ENCODE results near the gene CLNK.

CLNK gene

DNA sequence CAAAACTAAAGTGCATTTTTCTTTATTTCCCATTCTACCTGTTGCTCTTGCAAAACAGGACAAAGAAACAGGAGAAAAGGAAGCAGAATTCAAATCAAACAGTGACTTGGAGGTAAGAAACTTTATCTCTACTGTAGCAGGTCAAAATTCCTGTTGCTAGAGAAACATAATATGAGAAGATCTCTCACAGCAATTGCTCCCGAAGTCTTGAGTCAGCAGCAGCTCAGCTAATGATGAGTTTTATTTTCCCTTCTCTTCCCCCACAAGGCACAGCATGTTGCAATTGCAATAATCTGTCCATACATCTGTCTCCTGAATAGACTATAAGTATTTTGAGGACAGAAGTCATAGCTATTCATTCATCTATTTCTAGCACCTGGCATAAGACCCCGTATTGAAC, 112.7 kb downstream of the CLNK start:
- DNase-seq, result no peak

GRCh38 chr4:10569491-10569890, 115.1 kb downstream of the CLNK start:
- DNase-seq, result no peak

DNA sequence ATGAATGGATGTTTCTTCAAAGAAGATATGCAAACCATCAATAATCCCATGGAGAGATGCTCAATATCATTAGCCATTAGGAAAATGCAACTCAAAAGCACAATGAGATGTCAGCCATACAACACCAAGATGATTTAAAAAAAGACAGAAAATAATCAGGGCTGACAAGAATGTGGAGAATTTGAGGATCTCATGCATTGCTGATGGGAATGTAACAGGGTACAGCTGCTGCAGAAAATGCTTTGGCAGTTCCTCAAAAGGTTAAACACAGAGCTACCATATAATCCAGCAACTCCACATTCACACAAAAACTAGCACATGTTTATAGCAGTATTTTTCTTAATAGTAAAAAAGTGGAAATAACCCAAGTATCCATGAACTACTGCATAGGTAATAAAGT, 116.8 kb downstream of the CLNK start:
- no peak for DNase-seq

DNA sequence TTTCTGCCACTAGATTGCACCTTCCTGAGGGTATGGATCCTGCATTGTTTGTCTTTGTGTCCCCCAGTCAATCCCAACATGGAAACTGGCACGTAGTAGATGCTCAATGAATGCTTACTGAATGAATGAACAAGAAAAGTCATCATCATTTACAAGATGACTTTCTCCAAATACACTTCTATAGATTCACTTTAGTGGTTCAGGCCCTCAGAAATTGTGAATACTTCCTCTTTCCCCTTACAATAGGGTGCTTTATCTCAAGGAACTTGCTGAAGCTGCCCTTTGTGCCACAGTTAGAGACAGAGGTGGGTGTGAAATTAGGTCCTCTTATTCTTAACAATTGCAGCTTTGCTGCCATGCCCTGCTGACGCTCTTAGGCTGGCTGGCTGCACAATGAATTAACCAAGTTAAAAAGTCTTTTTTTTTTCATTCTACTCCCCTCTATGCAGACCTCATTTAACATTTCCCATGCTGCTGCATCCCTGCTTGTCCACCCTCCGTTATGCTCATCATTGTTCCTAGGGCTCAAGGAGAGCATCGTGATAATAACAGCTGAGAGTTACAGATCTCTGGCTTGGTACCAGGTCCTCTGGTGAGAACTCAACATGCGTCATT, 119.3 kb downstream of the CLNK start:
- DNase-seq, result no peak

GRCh38 chr4:10554694-10555093, 129.9 kb downstream of the CLNK start:
- DNase-seq, result no peak

- no peak for DNase-seq
Observed at GRCh38 chr4:10554121-10554520, 130.4 kb downstream of the CLNK start.

- no peak for DNase-seq
Observed at GRCh38 chr4:10552591-10553280, 131.8 kb downstream of the CLNK start.

GRCh38 chr4:10535912-10536311, 148.7 kb downstream of the CLNK start:
- DNase-seq, result no peak

DNA sequence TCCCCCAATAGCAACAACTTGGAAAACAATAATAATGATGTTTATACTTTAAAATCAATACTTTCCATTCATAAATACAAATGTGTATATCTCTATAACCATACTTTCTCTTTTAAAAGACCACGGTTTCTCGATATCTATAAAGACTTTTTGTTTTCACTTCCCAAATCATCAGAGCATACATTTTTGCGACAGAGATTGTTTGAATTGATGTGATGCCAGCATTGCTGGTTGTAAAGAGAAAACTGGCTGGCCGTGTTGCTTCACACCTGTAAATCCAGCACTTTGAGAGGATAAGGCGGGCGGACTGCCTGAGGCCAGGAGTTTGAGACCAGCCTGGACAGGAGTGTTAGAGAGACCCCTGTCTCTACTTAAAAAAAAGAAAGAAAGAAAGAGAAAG, 149.7 kb downstream of the CLNK start:
- DNase-seq, result no peak

DNA sequence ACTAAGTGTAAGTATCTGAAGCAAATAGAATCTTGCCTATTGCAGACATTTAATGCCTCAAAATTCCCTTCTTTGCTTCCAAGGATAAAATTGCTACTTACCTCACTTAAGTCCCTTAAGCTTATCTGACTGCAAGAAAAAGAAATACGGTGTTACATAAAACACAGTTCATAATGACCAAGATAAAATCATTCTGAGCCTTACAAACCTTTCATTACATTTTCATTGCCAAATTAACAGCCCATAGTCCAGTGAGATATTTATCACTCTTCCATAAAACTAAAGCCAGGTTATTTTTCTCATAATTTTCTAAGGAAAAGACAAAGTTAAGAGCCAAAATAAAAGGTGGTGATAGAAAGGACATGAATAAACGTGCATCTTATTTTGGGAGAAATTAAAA, 152.4 kb downstream of the CLNK start:
- DNase-seq, result no peak

GRCh38 chr4:10530137-10530786, 154.3 kb downstream of the CLNK start:
- no peak for DNase-seq

GRCh38 chr4:10529291-10530136, 155.1 kb downstream of the CLNK start:
- no peak for DNase-seq

GRCh38 chr4:10527438-10527837, 157.1 kb downstream of the CLNK start:
- DNase-seq, result no peak

DNA sequence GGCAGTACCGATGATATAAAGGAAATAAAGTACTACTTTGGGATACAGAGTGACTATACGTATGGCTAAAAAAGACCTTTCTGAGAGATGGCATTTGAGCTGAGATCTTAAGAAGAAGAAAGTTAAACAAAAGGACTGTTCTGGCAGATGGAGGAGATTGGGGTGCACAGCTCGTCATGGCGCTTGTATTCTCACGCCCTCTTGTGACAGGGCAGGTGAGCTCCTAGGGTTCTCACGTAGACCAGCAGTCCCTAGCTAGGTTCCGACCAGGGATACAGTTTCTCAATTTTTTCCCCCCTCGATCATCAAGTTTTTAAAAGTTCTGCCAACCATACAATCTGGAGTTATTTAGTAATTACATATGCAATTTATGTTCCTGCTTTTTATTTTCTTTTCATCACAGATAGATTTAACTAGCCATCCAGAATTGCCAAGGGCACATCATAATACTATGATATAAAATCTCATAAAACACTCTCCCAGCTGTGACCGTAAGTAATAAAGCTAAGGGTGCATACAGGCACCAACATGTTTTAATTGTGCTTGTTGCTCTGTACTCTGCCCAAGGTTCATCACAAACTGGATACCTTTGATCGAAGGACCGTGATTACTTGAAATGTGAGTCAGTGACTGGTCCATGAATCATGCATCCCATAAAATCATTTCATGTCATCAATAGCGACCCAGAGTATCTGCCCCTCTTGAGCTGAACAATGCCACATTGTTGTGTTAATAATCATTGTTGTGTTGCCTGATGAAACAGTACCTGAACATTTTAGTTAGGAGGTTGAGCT, 157.9 kb downstream of the CLNK start:
- no peak for DNase-seq

DNA sequence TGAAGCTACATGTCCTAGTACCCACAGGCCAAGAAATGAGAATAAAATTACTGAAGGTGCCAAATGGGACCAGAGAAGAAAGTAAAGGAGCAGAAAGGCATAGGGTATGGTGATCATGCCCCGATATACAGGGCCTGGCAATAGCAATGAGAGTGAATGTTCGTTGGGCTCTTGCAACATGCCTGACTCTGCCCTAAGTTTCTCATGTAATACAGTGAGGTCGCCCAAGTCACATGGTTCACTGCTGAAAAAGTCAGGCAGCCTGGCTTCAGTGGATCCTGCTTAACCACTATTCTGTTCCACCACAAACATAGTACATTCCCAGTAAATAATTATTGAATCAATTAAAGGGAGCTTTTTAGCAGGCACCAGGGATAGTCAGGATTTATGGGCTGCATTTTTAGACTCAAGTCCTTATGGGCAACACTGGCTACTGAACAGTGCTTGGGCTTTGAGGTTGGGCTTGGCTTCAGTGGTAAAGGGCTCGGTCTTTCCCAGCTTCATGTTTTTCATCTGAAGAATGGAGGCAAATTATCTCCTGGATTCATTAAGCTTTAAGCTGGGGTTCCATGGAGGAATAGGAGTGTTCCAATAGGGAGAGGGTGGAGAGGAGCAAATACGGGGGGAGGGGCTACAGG, 160.3 kb downstream of the CLNK start:
- DNase-seq, result no peak

DNA sequence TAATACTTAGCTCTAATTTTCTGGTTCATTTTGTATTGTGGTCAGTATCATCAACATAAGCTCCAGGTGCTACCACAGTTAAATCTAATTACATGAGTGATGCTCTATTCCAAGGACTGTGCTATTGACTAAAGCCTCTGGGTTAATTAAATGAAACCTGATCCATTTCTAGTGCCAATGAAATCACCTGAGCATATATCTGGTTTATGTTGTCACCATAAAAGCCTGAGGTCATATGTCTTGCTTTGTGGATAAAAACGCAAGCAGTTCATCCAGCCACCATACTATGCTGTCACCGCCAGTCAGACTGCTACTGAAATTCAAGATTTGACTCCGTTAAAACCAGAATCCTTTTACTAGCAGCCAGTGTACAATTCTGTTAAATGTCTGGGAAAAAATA, 163.1 kb downstream of the CLNK start:
- no peak for DNase-seq

GRCh38 chr4:10509733-10510132, 174.8 kb downstream of the CLNK start:
- no peak for DNase-seq

DNA sequence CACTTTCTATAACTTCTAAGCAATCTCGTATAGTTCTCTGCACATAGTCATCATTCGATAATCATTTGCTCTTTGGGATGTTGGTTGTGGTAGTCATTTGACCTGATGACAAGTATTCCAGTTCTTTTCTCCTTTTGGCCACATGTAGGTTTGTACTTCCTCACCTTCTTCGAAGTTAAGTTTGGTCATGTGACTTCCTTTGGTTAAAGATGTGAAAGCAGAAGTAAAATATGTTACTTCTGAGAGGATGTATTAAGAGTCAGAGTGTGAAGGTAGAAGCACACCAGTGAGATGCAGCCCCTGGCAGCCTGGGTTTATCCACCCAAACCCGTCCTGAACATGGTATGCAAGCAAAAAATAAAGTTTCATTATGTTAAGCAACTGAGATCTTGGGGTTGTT, 178.5 kb downstream of the CLNK start:
- DNase-seq, result no peak

DNA sequence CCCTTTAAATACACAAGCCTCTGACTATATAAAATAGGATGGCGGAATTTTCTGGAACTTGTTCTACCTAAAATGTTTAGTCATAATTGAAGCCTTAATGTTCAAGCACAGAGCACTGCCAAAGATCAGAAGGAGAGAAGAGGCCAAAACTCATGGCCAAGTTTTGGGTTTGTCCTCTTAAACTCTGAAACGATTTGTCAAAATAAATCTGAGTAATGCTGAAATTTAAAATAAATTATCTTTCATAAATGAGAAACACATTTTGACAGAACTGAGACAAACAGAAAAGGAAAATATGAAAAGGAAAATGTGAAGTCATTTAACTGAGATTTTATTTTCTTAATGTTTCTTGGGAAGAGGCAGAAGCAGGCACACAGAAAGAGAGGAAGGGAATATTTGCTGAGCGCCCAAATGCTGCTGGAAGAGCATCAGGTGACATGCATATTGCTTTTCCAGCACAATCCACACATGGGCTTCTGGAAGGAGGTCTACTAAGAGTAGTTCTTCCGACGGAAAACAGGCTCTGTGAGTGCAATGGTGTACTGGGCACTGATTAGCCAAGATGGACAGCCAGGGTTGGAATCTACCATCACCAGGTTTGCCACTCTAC, 179.9 kb downstream of the CLNK start:
- no peak for DNase-seq

DNA sequence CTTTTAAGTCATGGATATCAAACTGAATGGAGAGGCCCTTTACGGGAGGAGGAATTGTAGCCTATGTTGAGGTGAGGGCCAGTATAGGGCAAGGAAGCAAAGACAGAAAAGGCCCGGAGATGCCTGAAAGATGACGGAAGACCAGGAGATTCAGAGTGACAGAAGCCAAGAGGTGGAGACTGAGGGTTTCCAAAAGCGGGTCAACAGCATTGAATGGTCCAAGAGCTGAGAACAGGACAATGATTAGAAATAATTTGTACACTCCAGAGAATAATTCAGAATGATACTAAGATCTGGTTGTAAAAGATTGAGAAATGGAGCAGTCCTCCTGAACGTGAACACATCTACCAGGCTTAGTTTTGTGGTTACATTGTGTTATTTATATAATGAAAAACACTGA, 181.9 kb downstream of the CLNK start:
- no peak for DNase-seq

- no peak for DNase-seq
Observed at GRCh38 chr4:10500776-10501175, 183.8 kb downstream of the CLNK start.

- no peak for DNase-seq
Observed at GRCh38 chr4:10496200-10496599, 188.4 kb downstream of the CLNK start.
